ENCODE data around the gene SF1. TPM values are rescaled to one million over a fixed set of nuclear protein-coding genes. Genes with fewer than 3 reads are reported as not detected.

SF1 gene, protein sequence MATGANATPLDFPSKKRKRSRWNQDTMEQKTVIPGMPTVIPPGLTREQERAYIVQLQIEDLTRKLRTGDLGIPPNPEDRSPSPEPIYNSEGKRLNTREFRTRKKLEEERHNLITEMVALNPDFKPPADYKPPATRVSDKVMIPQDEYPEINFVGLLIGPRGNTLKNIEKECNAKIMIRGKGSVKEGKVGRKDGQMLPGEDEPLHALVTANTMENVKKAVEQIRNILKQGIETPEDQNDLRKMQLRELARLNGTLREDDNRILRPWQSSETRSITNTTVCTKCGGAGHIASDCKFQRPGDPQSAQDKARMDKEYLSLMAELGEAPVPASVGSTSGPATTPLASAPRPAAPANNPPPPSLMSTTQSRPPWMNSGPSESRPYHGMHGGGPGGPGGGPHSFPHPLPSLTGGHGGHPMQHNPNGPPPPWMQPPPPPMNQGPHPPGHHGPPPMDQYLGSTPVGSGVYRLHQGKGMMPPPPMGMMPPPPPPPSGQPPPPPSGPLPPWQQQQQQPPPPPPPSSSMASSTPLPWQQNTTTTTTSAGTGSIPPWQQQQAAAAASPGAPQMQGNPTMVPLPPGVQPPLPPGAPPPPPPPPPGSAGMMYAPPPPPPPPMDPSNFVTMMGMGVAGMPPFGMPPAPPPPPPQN
- 100 to 1,000 TPM; 150 to 210 (median 184) TPM for total RNA-seq
- polyA plus RNA-seq = 10 to 100 TPM; 56.2 to 89.6 (median 65.4) TPM
- long read RNA-seq, donor 1, transcript SF1-201 (13 exons, 2,850 nt) = major isoform, 24 of 59 reads
- long read RNA-seq, donor 1, partial matches to known transcripts = 12 of 59 reads
- long read RNA-seq, donor 1, other reads (novel, unspliced or antisense) = 15 of 59 reads
- long read RNA-seq, donor 2, transcript SF1-201 (13 exons, 2,850 nt) = major isoform, 25 of 79 reads
- long read RNA-seq, donor 2, partial matches to known transcripts = 17 of 79 reads
- long read RNA-seq, donor 2, other reads (novel, unspliced or antisense) = 27 of 79 reads

DNA sequence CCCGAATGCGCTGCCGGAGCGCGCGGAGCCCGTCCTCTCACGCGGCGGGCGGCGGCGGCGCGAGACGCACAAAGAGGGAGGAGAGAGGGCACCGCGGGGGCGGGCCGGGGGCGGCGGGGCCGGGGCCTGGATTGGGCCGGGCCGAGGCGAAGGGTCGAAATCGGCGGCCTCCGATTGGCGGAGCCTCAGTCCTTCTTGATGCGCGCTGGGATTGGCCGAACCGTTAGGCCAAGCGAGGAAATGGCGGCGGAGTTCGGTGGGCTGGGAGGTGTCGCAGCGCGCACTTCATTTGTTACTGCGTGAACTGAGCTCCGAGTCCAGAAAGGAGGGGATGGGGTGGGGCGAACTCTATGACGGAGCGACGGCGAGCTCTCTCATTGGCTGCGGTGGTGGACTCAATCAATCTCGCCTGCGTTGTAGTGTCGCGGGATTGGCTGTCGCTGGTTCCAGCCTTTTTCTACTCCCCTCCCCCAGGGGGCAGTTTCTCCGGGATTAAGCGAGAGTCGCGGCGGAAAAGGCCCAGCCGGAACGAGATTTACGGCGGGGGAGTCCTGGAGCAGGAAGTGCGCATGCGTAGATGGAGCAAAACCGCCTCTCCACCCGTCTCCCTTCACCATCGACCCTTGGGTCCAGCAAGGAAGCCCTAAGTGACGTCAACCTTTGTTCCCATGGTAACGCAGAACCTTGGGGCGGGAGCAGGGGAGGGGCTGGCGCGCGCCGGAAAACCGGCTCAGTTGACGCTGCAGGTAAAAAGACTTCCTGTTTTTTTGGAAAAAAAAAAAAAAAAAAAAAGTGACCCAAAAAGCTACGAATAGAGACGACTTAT, at the start of gene SF1:
SF1 (minus strand) TSS at position 70 of the 826 bp plus-strand sequence. CDS start 150 bp downstream, outside the sequence.
- Histone ChIP-seq H3K4me1 (peaks cover 40% of the 10 kb centered on the region), H3K9me3 (no peaks in the 10 kb centered on the region), H3K4me3 (peak within 1 kb of the TSS; percentile 87), H3K36me3 (ENCODE audit: insufficient read depth in 1 of 2, low read depth in 1 of 2) (peaks cover 11 to 44% of the 10 kb centered on the region in 2 donors), H3K27ac (peak within 1 kb of the TSS; percentile 98), H3K27me3 (ENCODE audit: insufficient read depth in 3 of 3, low read length in 2 of 3) (no peaks in the 10 kb centered on the region)
- DNase-seq = peak; percentile 98 to 99
- TF ChIP-seq, protein P1, sequence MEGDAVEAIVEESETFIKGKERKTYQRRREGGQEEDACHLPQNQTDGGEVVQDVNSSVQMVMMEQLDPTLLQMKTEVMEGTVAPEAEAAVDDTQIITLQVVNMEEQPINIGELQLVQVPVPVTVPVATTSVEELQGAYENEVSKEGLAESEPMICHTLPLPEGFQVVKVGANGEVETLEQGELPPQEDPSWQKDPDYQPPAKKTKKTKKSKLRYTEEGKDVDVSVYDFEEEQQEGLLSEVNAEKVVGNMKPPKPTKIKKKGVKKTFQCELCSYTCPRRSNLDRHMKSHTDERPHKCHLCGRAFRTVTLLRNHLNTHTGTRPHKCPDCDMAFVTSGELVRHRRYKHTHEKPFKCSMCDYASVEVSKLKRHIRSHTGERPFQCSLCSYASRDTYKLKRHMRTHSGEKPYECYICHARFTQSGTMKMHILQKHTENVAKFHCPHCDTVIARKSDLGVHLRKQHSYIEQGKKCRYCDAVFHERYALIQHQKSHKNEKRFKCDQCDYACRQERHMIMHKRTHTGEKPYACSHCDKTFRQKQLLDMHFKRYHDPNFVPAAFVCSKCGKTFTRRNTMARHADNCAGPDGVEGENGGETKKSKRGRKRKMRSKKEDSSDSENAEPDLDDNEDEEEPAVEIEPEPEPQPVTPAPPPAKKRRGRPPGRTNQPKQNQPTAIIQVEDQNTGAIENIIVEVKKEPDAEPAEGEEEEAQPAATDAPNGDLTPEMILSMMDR (IDR thresholded peaks at IDR 0.05) = no peak
- 0 to 1% (median 1%) methylated on average over 78 to 80 of the region's 80 CpGs for WGBS, 3 donors
- peak; percentile 91 to 92 (median 91) for ATAC-seq
- intact Hi-C loops (cut with DNase I) = no loop called here

DNA sequence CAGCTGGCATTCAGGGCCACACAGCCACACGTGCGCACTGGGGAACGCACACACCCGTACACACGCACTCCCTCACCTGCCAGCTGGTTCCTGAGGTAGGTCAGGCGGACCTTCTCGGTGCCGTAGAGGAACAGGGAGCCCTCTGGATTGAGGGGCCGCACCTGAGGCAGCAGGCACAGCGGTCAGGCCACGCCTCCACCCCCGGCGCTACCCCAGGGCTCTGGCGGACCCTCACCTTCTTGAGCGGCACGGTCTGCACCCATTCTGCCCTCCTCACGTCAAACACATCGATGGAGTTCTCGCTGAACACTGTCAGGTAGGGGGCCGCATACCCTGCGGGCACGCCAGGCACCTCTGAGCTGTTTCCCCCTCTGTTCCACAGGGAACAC, 49.1 kb upstream of the SF1 start:
- TF ChIP-seq, protein P1 (IDR thresholded peaks at IDR 0.05) = no peak
- Histone ChIP-seq H3K27me3 (ENCODE audit: insufficient read depth in 3 of 3, low read length in 2 of 3) (no peaks in the 10 kb centered on the region), H3K4me3 (peak overlapping the region; percentile 38), H3K9me3 (no peaks in the 10 kb centered on the region), H3K27ac (no peak overlapping the region), H3K4me1 (no peaks in the 10 kb centered on the region), H3K36me3 (ENCODE audit: insufficient read depth in 1 of 2, low read depth in 1 of 2) (no peaks in the 10 kb centered on the region)
- 74 to 82% (median 75%) methylated on average over 22 of the region's 22 CpGs for WGBS, 3 donors
- intact Hi-C loops (cut with DNase I) = no loop called here
- peak in 1 of 4 donors; percentile 23 for ATAC-seq
- no peak for DNase-seq

DNA sequence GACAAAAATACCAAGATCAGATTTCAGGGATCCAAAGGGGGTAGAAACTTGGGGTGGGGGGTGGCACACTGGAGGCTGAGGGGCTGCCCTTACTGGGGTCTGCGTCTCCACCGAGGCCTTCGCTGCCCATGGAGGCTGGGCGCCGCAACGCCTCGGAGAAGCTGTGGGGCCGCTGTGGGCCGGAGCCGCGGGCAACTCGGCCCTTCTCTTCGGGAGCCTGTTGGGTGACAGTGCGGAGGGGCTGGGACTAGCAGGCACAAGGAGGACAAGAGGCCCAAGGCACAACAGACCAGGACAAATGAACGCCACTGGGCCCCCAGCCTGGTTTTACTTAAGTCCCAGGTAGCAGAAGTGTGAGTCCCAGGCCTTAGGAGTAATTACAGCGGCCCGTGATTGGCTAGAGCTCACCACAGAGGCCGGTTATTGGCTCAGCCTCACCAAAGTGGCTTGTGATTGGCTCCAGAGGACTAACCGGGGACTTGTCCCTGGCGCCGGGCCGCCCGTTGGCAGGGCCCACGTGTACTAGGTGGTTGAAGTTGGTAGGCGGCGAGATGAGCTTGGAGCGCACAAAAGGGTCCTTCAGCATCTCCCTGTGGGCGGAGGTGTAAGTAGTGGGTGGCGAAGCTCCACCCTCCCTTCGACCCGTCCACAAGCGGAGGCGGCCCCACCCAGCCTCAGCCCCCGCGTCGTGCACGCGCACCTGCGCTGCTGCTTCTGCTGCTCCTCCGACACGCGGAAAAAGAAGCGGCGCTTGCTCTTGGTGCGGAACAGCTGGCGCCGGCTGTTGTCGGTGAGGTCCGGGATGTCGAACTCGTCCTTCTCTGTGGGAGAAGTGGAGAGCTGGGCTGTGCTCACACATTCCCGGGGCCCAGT, 48.5 kb upstream of the SF1 start:
- 54 to 62% (median 54%) methylated on average over 51 to 52 of the region's 52 CpGs for WGBS, 3 donors
- Histone ChIP-seq H3K4me1 (no peaks in the 10 kb centered on the region), H3K27me3 (ENCODE audit: insufficient read depth in 3 of 3, low read length in 2 of 3) (no peaks in the 10 kb centered on the region), H3K9me3 (no peaks in the 10 kb centered on the region), H3K4me3 (peak overlapping the region; percentile 38), H3K27ac (no peak overlapping the region), H3K36me3 (ENCODE audit: insufficient read depth in 1 of 2, low read depth in 1 of 2) (no peaks in the 10 kb centered on the region)
- ATAC-seq = peak; percentile 64 to 95 (median 91)
- TF ChIP-seq, protein P1 (IDR thresholded peaks at IDR 0.05) = no peak
- intact Hi-C loops (cut with DNase I) = no loop called here
- peak in 1 of 2 donors; percentile 70 for DNase-seq

DNA sequence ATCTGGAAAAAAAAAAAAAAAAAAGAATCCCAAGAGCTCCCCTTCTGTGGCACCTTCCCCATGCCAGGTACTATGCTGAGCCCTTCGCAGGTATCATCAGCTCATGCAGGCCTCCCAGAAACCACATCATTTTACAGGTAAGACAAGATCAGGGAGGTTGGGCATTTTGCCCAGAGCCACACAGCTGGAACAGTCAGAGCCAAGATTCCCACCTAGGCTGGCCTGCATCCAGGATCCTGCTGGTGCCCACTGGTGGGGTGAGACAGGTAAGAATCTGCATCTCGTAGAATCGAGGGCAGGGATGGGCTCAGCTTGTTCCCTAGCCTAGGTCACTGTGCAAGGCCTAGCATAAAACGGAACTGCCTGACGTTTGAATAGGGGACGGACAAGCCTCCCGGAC, 47.7 kb upstream of the SF1 start:
- Histone ChIP-seq H3K27me3 (ENCODE audit: insufficient read depth in 3 of 3, low read length in 2 of 3) (no peaks in the 10 kb centered on the region), H3K36me3 (ENCODE audit: insufficient read depth in 1 of 2, low read depth in 1 of 2) (no peaks in the 10 kb centered on the region), H3K4me1 (no peaks in the 10 kb centered on the region), H3K4me3 (no peak overlapping the region), H3K27ac (no peak overlapping the region), H3K9me3 (no peaks in the 10 kb centered on the region)
- intact Hi-C loops (cut with DNase I) = no loop called here
- TF ChIP-seq, protein P1 (IDR thresholded peaks at IDR 0.05) = no peak
- ATAC-seq (no peak), DNase-seq (no peak)
- WGBS, 3 donors = 86 to 96% (median 93%) methylated on average over 7 of the region's 7 CpGs

Measured in psoas muscle (tissue), 8 donors.